ENCODE data around the gene TAOK1.

The TAOK1 gene

DNA sequence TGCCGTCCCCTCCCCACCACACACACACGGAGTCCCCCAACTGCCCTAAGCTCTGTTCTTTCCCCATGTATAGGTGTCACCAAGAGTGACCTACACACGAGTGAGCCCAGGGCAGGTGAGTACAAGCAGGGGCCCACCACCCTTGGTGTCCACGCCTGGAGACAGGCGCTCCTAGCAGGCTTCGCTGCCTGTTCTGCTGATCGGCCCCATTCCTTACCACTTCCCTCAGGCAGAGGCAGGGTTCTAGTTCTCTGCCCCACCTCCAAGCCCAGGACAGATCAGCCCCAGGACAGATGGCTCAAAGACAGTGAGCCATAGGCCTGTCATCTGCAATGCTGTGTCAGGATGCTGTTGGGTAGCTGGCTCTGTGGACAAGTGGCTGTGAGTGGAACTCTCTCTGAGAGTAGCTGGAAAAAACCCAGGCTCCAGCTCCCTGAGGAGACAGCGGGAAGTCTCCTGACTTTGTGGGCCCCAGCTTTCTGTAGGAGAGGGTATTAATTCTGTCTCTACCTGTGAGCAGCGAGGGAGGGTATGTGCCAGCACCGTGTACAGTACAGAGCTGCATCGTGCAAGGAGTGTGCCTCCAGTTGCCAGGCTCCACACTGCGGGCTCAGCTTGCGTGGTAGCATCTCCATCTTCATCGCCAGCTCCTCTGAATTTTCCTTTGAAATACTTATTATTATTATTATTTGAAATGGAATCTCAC is 179.2 kb downstream of the TAOK1 start:
- H3K4me3 ChIP-seq (ENCODE audit: low read depth, low read length): peak overlapping the region; percentile 72
- TF ChIP-seq, protein P1, sequence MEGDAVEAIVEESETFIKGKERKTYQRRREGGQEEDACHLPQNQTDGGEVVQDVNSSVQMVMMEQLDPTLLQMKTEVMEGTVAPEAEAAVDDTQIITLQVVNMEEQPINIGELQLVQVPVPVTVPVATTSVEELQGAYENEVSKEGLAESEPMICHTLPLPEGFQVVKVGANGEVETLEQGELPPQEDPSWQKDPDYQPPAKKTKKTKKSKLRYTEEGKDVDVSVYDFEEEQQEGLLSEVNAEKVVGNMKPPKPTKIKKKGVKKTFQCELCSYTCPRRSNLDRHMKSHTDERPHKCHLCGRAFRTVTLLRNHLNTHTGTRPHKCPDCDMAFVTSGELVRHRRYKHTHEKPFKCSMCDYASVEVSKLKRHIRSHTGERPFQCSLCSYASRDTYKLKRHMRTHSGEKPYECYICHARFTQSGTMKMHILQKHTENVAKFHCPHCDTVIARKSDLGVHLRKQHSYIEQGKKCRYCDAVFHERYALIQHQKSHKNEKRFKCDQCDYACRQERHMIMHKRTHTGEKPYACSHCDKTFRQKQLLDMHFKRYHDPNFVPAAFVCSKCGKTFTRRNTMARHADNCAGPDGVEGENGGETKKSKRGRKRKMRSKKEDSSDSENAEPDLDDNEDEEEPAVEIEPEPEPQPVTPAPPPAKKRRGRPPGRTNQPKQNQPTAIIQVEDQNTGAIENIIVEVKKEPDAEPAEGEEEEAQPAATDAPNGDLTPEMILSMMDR (IDR thresholded peaks at IDR 0.05; ENCODE audit: low read depth, low read length, missing control alignments): no peak
- in situ Hi-C loops (cut with HindIII; ENCODE audit: low sequenced_read_pairs): no loop called here
- no peak for DNase-seq (ENCODE audit: low read depth)

DNA sequence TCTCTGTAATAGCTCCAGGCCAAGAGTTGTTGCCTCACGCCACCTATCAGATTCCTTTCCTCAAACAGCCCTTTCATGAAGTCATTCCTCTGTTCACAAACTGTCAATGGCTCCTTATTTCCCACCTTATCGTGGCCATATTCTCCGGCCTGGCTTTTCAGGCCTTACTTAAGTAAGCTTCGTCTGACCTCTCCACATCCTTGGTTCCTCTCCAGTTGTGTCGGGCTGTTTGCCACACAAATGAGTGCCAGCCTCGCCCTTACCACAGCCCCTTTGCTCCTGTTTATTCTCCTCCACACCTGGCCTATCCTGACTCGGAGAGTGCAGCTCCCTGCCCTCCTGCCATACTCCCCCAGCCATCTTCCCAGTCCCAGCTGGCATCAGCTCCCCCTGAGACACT is 180.4 kb downstream of the TAOK1 start:
- no peak for DNase-seq (ENCODE audit: low read depth)

GRCh38 chr17:29571486-29571882 is 181.3 kb downstream of the TAOK1 start:
- H3K4me3 ChIP-seq (ENCODE audit: low read depth, low read length): no peak overlapping the region
- in situ Hi-C loops (cut with HindIII; ENCODE audit: low sequenced_read_pairs): no loop called here
- no peak for DNase-seq (ENCODE audit: low read depth)
- TF ChIP-seq, protein P1 (IDR thresholded peaks at IDR 0.05; ENCODE audit: low read depth, low read length, missing control alignments): no peak

More for the DNA sequence above, 180.4 kb downstream of the TAOK1 start:
- in situ Hi-C loops (cut with HindIII; ENCODE audit: low sequenced_read_pairs): no loop called here
- TF ChIP-seq, protein P1 (IDR thresholded peaks at IDR 0.05; ENCODE audit: low read depth, low read length, missing control alignments): no peak
- no peak overlapping the region for H3K4me3 ChIP-seq (ENCODE audit: low read depth, low read length)

- DNase-seq (ENCODE audit: low read depth): no peak
- in situ Hi-C loops (cut with HindIII; ENCODE audit: low sequenced_read_pairs): no loop called here
- H3K4me3 ChIP-seq (ENCODE audit: low read depth, low read length): no peak overlapping the region
- TF ChIP-seq, protein P1 (IDR thresholded peaks at IDR 0.05; ENCODE audit: low read depth, low read length, missing control alignments): no peak
Observed at GRCh38 chr17:29571883-29572681, 181.9 kb downstream of the TAOK1 start.

- DNase-seq (ENCODE audit: low read depth): no peak
- H3K4me3 ChIP-seq (ENCODE audit: low read depth, low read length): no peak overlapping the region
- TF ChIP-seq, protein P1 (IDR thresholded peaks at IDR 0.05; ENCODE audit: low read depth, low read length, missing control alignments): peak; percentile 63
- in situ Hi-C loops (cut with HindIII; ENCODE audit: low sequenced_read_pairs): no loop called here
Observed at GRCh38 chr17:29572691-29573557, 182.8 kb downstream of the TAOK1 start.

- no peak for DNase-seq (ENCODE audit: low read depth)
- H3K4me3 ChIP-seq (ENCODE audit: low read depth, low read length): no peak overlapping the region
- in situ Hi-C loops (cut with HindIII; ENCODE audit: low sequenced_read_pairs): no loop called here
- TF ChIP-seq, protein P1 (IDR thresholded peaks at IDR 0.05; ENCODE audit: low read depth, low read length, missing control alignments): no peak
Observed at GRCh38 chr17:29573558-29573869, 183.4 kb downstream of the TAOK1 start.

All from astrocyte of the cerebellum (primary cell).